Smooth muscle cell (in vitro differentiated cells): ENCODE data around the gene SPCS1. TPM values are rescaled to one million over a fixed set of nuclear protein-coding genes. Genes with fewer than 3 reads are reported as not detected.

Source experiments
- DNase-seq: peaks from one replicate; lab custom pipeline; 2025; ENCODE audit not compliant: unreplicated experiment; lab: John Stamatoyannopoulos, UW
- H2AFZ ChIP-seq: fragments of 200-600 bp; sonication (generic); 2 replicates; pipeline ENCODE4 v1.6.0; 2016; ENCODE audit warnings: antibody characterized with exemption, low read depth, mild to moderate bottlenecking
- H3F3A ChIP-seq: fragments of 200-600 bp; sonication (generic); 2 replicates; pipeline ENCODE4 v1.6.0; 2017; ENCODE audit warnings: antibody characterized with exemption, low read depth
- H3K27ac ChIP-seq: fragments of 200-600 bp; sonication (generic); 2 replicates; pipeline ENCODE4 v1.5.1; 2016; ENCODE audit warnings: low read depth, mild to moderate bottlenecking
- H3K27me3 ChIP-seq: fragments of 200-600 bp; sonication (generic); 2 replicates; pipeline ENCODE4 v1.6.1; 2016; ENCODE audit warnings: low read depth, mild to moderate bottlenecking
- H3K36me3 ChIP-seq: fragments of 200-600 bp; sonication (generic); 2 replicates; pipeline ENCODE4 v1.5.1; 2016; ENCODE audit warnings: low read depth
- H3K4me1 ChIP-seq: fragments of 200-600 bp; sonication (generic); 2 replicates; pipeline ENCODE4 v1.5.1; 2016; ENCODE audit warnings: low read depth
- H3K4me2 ChIP-seq: fragments of 200-600 bp; sonication (generic); 2 replicates; pipeline ENCODE4 v1.6.0; 2016; ENCODE audit warnings: mild to moderate bottlenecking
- H3K4me3 ChIP-seq: fragments of 200-600 bp; sonication (generic); 2 replicates; pipeline ENCODE4 v1.5.1; 2016; ENCODE audit warnings: mild to moderate bottlenecking
- H3K79me2 ChIP-seq: fragments of 200-600 bp; sonication (generic); 2 replicates; pipeline ENCODE4 v1.6.0; 2016; ENCODE audit warnings: low read depth, mild to moderate bottlenecking
- H3K9ac ChIP-seq: fragments of 200-600 bp; sonication (generic); 2 replicates; pipeline ENCODE4 v1.6.0; 2016; ENCODE audit warnings: low read depth
- H3K9me3 ChIP-seq: fragments of 200-600 bp; sonication (generic); replicated peaks from 2 replicates; pipeline ENCODE4 v1.5.1; 2016; ENCODE audit warnings: low read depth
- H4K20me1 ChIP-seq: fragments of 200-600 bp; sonication (generic); 2 replicates; pipeline ENCODE4 v1.6.0; 2016; ENCODE audit warnings: low read depth
- WGBS: methylation state at CpG from one replicate; pipeline ENCODE4 v1.1.7; 2016; ENCODE audit warnings: low lambda C conversion rate; 5-methylcytosine and 5-hydroxymethylcytosine counted together
- polyA plus RNA-seq: library from polyadenylated mRNA; unstranded; fragments of >200 nt; fragmentation: Nextera tagmentation; extraction: Ambion mirVana; gene quantifications from 2 replicates; pipeline ENCODE4 v1.2.1, GENCODE V29; 2016
- total RNA-seq: library from RNA; depleted of rRNA; stranded (reverse); fragments of >200 nt; gene quantifications from 2 replicates; pipeline ENCODE4 v1.2.3, GENCODE V29; 2014
- TF ChIP-seq, protein P1 (sequence below): fragments of 200-600 bp; sonication (generic); IDR thresholded peaks from 2 replicates; pipeline ENCODE4 v1.5.1; 2017; ENCODE audit warnings: borderline replicate concordance, mild to moderate bottlenecking, antibody characterized with exemption; ENCODE audit not compliant: insufficient read depth, poor library complexity, severe bottlenecking

Gene SPCS1
- total and polyA plus RNA-seq, 2 experiments from 2014 or later, result 329 to 409 TPM

DNA sequence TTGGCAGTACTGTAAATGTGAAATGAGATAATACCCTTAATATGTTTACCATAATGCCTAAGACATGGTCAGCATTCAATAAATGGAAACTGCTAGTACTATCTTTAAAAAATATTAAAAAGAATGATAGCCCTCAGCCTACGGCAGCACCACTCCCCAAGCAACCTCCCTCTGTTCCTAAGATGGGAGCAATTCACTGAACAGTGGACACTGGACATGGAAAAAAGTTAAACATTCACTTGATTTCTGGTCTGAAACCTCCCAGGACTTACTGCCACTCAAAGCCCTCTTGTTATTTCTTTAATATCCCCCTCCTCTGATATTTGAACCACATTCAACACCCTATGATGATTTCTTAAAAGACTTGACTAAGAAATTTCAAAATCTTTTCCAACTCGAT is 37.8 kb downstream of the SPCS1 start:
- Histone ChIP-seq H2AFZ (no peak overlapping the region), H3K36me3 (peaks cover 21% of the 10 kb centered on the region), H3K27ac (no peak overlapping the region), H3K4me3 (no peak overlapping the region), H3K27me3 (no peaks in the 10 kb centered on the region), H3K79me2 (no peaks in the 10 kb centered on the region), H3K4me2 (no peak overlapping the region), H3K4me1 (no peaks in the 10 kb centered on the region), H3K9me3 (no peaks in the 10 kb centered on the region), H3F3A (no peaks in the 10 kb centered on the region), H4K20me1 (no peaks in the 10 kb centered on the region), H3K9ac (no peak overlapping the region)
- no peak for DNase-seq
- TF ChIP-seq, protein P1, sequence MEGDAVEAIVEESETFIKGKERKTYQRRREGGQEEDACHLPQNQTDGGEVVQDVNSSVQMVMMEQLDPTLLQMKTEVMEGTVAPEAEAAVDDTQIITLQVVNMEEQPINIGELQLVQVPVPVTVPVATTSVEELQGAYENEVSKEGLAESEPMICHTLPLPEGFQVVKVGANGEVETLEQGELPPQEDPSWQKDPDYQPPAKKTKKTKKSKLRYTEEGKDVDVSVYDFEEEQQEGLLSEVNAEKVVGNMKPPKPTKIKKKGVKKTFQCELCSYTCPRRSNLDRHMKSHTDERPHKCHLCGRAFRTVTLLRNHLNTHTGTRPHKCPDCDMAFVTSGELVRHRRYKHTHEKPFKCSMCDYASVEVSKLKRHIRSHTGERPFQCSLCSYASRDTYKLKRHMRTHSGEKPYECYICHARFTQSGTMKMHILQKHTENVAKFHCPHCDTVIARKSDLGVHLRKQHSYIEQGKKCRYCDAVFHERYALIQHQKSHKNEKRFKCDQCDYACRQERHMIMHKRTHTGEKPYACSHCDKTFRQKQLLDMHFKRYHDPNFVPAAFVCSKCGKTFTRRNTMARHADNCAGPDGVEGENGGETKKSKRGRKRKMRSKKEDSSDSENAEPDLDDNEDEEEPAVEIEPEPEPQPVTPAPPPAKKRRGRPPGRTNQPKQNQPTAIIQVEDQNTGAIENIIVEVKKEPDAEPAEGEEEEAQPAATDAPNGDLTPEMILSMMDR, result no peak
- WGBS, result 96% methylated on average over 2 of the region's 2 CpGs

- Histone ChIP-seq H3K4me1 (no peaks in the 10 kb centered on the region), H3K79me2 (no peaks in the 10 kb centered on the region), H3K27ac (no peak overlapping the region), H4K20me1 (no peaks in the 10 kb centered on the region), H3K4me2 (no peak overlapping the region), H3K9ac (no peak overlapping the region), H3K9me3 (no peaks in the 10 kb centered on the region), H3K4me3 (no peak overlapping the region), H3K36me3 (peaks cover 16% of the 10 kb centered on the region), H3K27me3 (no peaks in the 10 kb centered on the region), H2AFZ (no peak overlapping the region), H3F3A (no peaks in the 10 kb centered on the region)
- no peak for DNase-seq
- WGBS, result 88% methylated on average over 3 of the region's 3 CpGs
- TF ChIP-seq, protein P1, result no peak
Measured at GRCh38 chr3:52752045-52752660, 46.2 kb downstream of the SPCS1 start.

DNA sequence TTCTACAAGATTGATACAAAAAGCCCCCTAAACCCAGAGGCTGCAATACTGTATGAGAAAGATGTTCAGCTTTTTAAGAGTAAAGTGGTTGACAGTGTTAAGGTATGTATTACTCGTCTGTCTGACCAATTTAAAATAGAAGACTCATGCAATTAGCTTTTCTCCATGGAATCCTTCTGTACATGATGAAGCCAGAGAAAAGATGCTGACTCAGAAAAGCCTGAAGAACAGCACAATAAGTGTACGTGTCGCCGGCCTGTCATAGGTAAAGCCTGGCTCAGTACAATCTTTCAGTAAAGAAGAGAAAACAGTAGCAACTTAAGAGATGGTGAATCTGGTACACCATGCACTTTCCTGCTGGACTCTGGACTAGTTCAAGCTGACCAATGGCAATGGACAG is 48.5 kb downstream of the SPCS1 start:
- Histone ChIP-seq H3K27ac (no peak overlapping the region), H3K36me3 (peaks cover 16% of the 10 kb centered on the region), H3F3A (no peaks in the 10 kb centered on the region), H4K20me1 (no peaks in the 10 kb centered on the region), H3K4me2 (no peak overlapping the region), H3K9me3 (no peaks in the 10 kb centered on the region), H3K9ac (no peak overlapping the region), H2AFZ (no peak overlapping the region), H3K4me3 (no peak overlapping the region), H3K79me2 (no peaks in the 10 kb centered on the region), H3K27me3 (no peaks in the 10 kb centered on the region), H3K4me1 (no peaks in the 10 kb centered on the region)
- TF ChIP-seq, protein P1, result no peak
- 98% methylated on average over 4 of the region's 4 CpGs for WGBS
- DNase-seq, result no peak

DNA sequence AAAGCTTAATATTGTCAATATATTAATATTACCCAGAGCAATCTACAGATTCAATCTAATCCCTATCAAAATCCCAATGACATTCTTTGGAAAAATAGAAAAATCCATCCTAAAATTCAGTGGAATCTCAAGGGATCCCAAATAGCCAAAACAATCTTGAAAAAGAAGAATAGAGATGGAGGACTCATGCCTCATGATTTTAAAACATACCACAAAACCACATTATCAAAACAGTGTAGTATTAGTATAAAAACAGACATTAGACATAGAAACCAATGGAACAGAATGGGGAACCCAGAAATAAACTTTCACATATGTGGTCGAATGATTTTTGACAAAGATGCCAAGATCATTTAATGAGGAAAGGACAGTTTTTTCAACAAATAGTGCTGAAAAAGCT is 50.2 kb downstream of the SPCS1 start:
- no peak overlapping the region for H3K4me2 ChIP-seq
- H3K9me3 ChIP-seq, result no peaks in the 10 kb centered on the region
- no peak overlapping the region for H3K27ac ChIP-seq
- TF ChIP-seq, protein P1, result no peak
- H2AFZ ChIP-seq, result no peak overlapping the region
- no peaks in the 10 kb centered on the region for H3F3A ChIP-seq
- H3K4me1 ChIP-seq, result no peaks in the 10 kb centered on the region
- H3K36me3 ChIP-seq, result peaks cover 12% of the 10 kb centered on the region
- no peaks in the 10 kb centered on the region for H3K79me2 ChIP-seq
- H3K9ac ChIP-seq, result no peak overlapping the region
- 97% methylated on average over 1 of the region's 1 CpG for WGBS
- H3K4me3 ChIP-seq, result no peak overlapping the region
- no peaks in the 10 kb centered on the region for H3K27me3 ChIP-seq
- no peaks in the 10 kb centered on the region for H4K20me1 ChIP-seq
- DNase-seq, result no peak
